Measurements from ENCODE around the gene MRPL32. TPM values are rescaled to one million over a fixed set of nuclear protein-coding genes. Genes with fewer than 3 reads are reported as not detected.

Gene MRPL32
- total and polyA plus RNA-seq, 2 of the 13 experiments (the other 11 are each of a cell fraction or from before 2014, with no cell fraction given) = 39.0 to 81.2 TPM

GRCh38 chr7:42980084-42980483, 47.9 kb downstream of the MRPL32 start:
- in situ Hi-C loops (cut with HindIII; ENCODE audit: extremely low pct_ligation_motif_present, low pct_unique_long_range_greater_than_20kb) (no loop called here), intact Hi-C loops (cut with micrococcal nuclease; ENCODE audit: unreplicated experiment) (no loop called here)
- Histone ChIP-seq H3K9ac (ENCODE audit: insufficient read depth, low read depth, low read length) (no peak overlapping the region), H3K79me2 (ENCODE audit: insufficient read depth, low read length) (no peaks in the 10 kb centered on the region), H3K27me3 (ENCODE audit: control insufficient read depth in 1 of 2, insufficient read depth in 2 of 2, low read length in 2 of 2) (no peaks in the 10 kb centered on the region), H3K9me3 (ENCODE audit: low read length) (peaks cover 5% of the 10 kb centered on the region; the same call in 1 of the 2 replicates), H3K4me2 (ENCODE audit: low read depth, low read length) (no peak overlapping the region), H3K4me1 (ENCODE audit: insufficient read depth, low read length) (peaks cover 22% of the 10 kb centered on the region), H4K20me1 (ENCODE audit: insufficient read depth, low read length) (no peaks in the 10 kb centered on the region), H2AFZ (ENCODE audit: low read length) (no peak overlapping the region), H3K36me3 (replicated peaks in 1 of 2; ENCODE audit: control insufficient read depth in 1 of 2, insufficient read depth in 2 of 2, low read length in 2 of 2) (no peaks in the 10 kb centered on the region), H3K4me3 (replicated peaks in 1 of 3; ENCODE audit: insufficient read depth in 1 of 3, low read depth in 2 of 3, low read length in 3 of 3) (no peak overlapping the region), H3K27ac (ENCODE audit: extremely low read length, insufficient read depth, low read length) (no peak overlapping the region)
- CTCF ChIA-PET (ENCODE audit: low intra/inter-chr PET ratio, low total read pairs) = no interaction called here
- POLR2A ChIA-PET = no interaction called here
- 48% methylated on average over 2 of the region's 2 CpGs for WGBS (ENCODE audit: low lambda C conversion rate)
- ATAC-seq (no peak), DNase-seq (ENCODE audit: low spot score) (no peak), FAIRE-seq (no peak)
- BruUV-seq (replicated peaks) = no TSS peak
- TF ChIP-seq ZNF281 (CRISPR knock-in tag; IDR thresholded peaks at IDR 0.05; ENCODE audit: borderline replicate concordance) (no peak), USF2 (IDR thresholded peaks at IDR 0.05; ENCODE audit: low read depth, low read length) (no peak), USF2 (CRISPR knock-in tag; IDR thresholded peaks at IDR 0.05; ENCODE audit: borderline replicate concordance) (no peak), ZBTB20 (CRISPR knock-in tag; IDR thresholded peaks at IDR 0.05; ENCODE audit: borderline replicate concordance, low read depth) (no peak), ZNF709 (CRISPR knock-in tag; IDR thresholded peaks at IDR 0.05) (no peak), REST (IDR thresholded peaks at IDR 0.05; ENCODE audit: borderline replicate concordance in 1 of 2, low read depth in 1 of 2, low read length in 2 of 2) (no peak), RFXAP (CRISPR knock-in tag; IDR thresholded peaks at IDR 0.05; ENCODE audit: borderline replicate concordance) (no peak), ZNF740 (CRISPR knock-in tag; IDR thresholded peaks at IDR 0.05) (no peak), ZNF383 (CRISPR knock-in tag; IDR thresholded peaks at IDR 0.05; ENCODE audit: borderline replicate concordance) (no peak), HMGA1 (CRISPR knock-in tag; conservative IDR thresholded peaks at IDR 0.05) (no peak), PPARG (CRISPR knock-in tag; conservative IDR thresholded peaks at IDR 0.05) (no peak), ZNF362 (CRISPR knock-in tag; IDR thresholded peaks at IDR 0.05; ENCODE audit: borderline replicate concordance) (no peak), AGO1 (IDR thresholded peaks at IDR 0.05; ENCODE audit: low read depth, low read length, poor library complexity, severe bottlenecking) (no peak)
